Smooth muscle cell (in vitro differentiated cells): ENCODE results near the gene SCAMP2. TPM values are rescaled to one million over a fixed set of nuclear protein-coding genes. Genes with fewer than 3 reads are reported as not detected.
"Not testable (repeated sequence)": the region's sequence is repeated elsewhere in the genome, so short reads cannot be mapped to it uniquely, and the experiment has no call there.

Source experiments
- DNase-seq: peaks from one replicate; lab custom pipeline; 2025; ENCODE audit not compliant: unreplicated experiment; lab: John Stamatoyannopoulos, UW
- H2AFZ ChIP-seq: fragments of 200-600 bp; sonication (generic); 2 replicates; pipeline ENCODE4 v1.6.0; 2016; ENCODE audit warnings: antibody characterized with exemption, low read depth, mild to moderate bottlenecking
- H3F3A ChIP-seq: fragments of 200-600 bp; sonication (generic); 2 replicates; pipeline ENCODE4 v1.6.0; 2017; ENCODE audit warnings: antibody characterized with exemption, low read depth
- H3K27ac ChIP-seq: fragments of 200-600 bp; sonication (generic); 2 replicates; pipeline ENCODE4 v1.5.1; 2016; ENCODE audit warnings: low read depth, mild to moderate bottlenecking
- H3K27me3 ChIP-seq: fragments of 200-600 bp; sonication (generic); 2 replicates; pipeline ENCODE4 v1.6.1; 2016; ENCODE audit warnings: low read depth, mild to moderate bottlenecking
- H3K36me3 ChIP-seq: fragments of 200-600 bp; sonication (generic); 2 replicates; pipeline ENCODE4 v1.5.1; 2016; ENCODE audit warnings: low read depth
- H3K4me1 ChIP-seq: fragments of 200-600 bp; sonication (generic); 2 replicates; pipeline ENCODE4 v1.5.1; 2016; ENCODE audit warnings: low read depth
- H3K4me2 ChIP-seq: fragments of 200-600 bp; sonication (generic); 2 replicates; pipeline ENCODE4 v1.6.0; 2016; ENCODE audit warnings: mild to moderate bottlenecking
- H3K4me3 ChIP-seq: fragments of 200-600 bp; sonication (generic); 2 replicates; pipeline ENCODE4 v1.5.1; 2016; ENCODE audit warnings: mild to moderate bottlenecking
- H3K79me2 ChIP-seq: fragments of 200-600 bp; sonication (generic); 2 replicates; pipeline ENCODE4 v1.6.0; 2016; ENCODE audit warnings: low read depth, mild to moderate bottlenecking
- H3K9ac ChIP-seq: fragments of 200-600 bp; sonication (generic); 2 replicates; pipeline ENCODE4 v1.6.0; 2016; ENCODE audit warnings: low read depth
- H3K9me3 ChIP-seq: fragments of 200-600 bp; sonication (generic); replicated peaks from 2 replicates; pipeline ENCODE4 v1.5.1; 2016; ENCODE audit warnings: low read depth
- H4K20me1 ChIP-seq: fragments of 200-600 bp; sonication (generic); 2 replicates; pipeline ENCODE4 v1.6.0; 2016; ENCODE audit warnings: low read depth
- CTCF ChIP-seq: fragments of 200-600 bp; sonication (generic); IDR thresholded peaks from 2 replicates; pipeline ENCODE4 v1.5.1; 2017; ENCODE audit warnings: borderline replicate concordance, mild to moderate bottlenecking, antibody characterized with exemption; ENCODE audit not compliant: insufficient read depth, poor library complexity, severe bottlenecking
- WGBS: methylation state at CpG from one replicate; pipeline ENCODE4 v1.1.7; 2016; ENCODE audit warnings: low lambda C conversion rate; 5-methylcytosine and 5-hydroxymethylcytosine counted together
- polyA plus RNA-seq: library from polyadenylated mRNA; unstranded; fragments of >200 nt; fragmentation: Nextera tagmentation; extraction: Ambion mirVana; gene quantifications from 2 replicates; pipeline ENCODE4 v1.2.1, GENCODE V29; 2016
- total RNA-seq: library from RNA; depleted of rRNA; stranded (reverse); fragments of >200 nt; gene quantifications from 2 replicates; pipeline ENCODE4 v1.2.3, GENCODE V29; 2014

SCAMP2 gene
- total RNA-seq (47.5 and 55.5 TPM in 2 replicates), polyA plus RNA-seq (80.3 and 87.6 TPM in 2 replicates)

- Histone ChIP-seq H3K4me1 (peaks cover 11% of the 10 kb centered on the region), H2AFZ (peak within 1 kb of the TSS; percentile 96), H3K36me3 (no peaks in the 10 kb centered on the region), H3K9me3 (no peaks in the 10 kb centered on the region), H3K79me2 (peaks cover 45% of the 10 kb centered on the region), H4K20me1 (peaks cover 45% of the 10 kb centered on the region), H3F3A (no peaks in the 10 kb centered on the region), H3K27ac (peak within 1 kb of the TSS; percentile 95), H3K4me3 (peak within 1 kb of the TSS; percentile 97), H3K27me3 (no peaks in the 10 kb centered on the region), H3K4me2 (peak within 1 kb of the TSS; percentile 100), H3K9ac (peak within 1 kb of the TSS; percentile 98)
- peak; percentile 95 for DNase-seq
- WGBS, result under 1% methylated on average over 37 of the region's 52 CpGs
- no peak for TF ChIP-seq CTCF
Observed at GRCh38 chr15:74873036-74873755, at the start of gene SCAMP2. TSS of gene SCAMP2 (minus strand) at chr15:74873365. CDS start at chr15:74873255, 110 bp downstream.

- Histone ChIP-seq H3K79me2 (no peaks in the 10 kb centered on the region), H3K4me1 (no peaks in the 10 kb centered on the region), H3K27ac (no peak overlapping the region), H3K36me3 (peaks cover 24% of the 10 kb centered on the region), H3F3A (no peaks in the 10 kb centered on the region), H3K4me3 (no peak overlapping the region), H2AFZ (no peak overlapping the region), H3K4me2 (no peak overlapping the region), H3K9me3 (no peaks in the 10 kb centered on the region), H3K9ac (no peak overlapping the region), H3K27me3 (no peaks in the 10 kb centered on the region), H4K20me1 (no peaks in the 10 kb centered on the region)
- 88% methylated on average over 8 of the region's 8 CpGs for WGBS
- no peak for TF ChIP-seq CTCF
- no peak for DNase-seq
Observed at GRCh38 chr15:74920456-74920855, 47.3 kb upstream of the SCAMP2 start.

GRCh38 chr15:74917676-74918075 lies 44.5 kb upstream of the SCAMP2 start:
- Histone ChIP-seq H3K4me2 (no peak overlapping the region), H3F3A (no peaks in the 10 kb centered on the region), H3K27ac (no peak overlapping the region), H3K4me1 (no peaks in the 10 kb centered on the region), H3K27me3 (no peaks in the 10 kb centered on the region), H4K20me1 (no peaks in the 10 kb centered on the region), H3K79me2 (no peaks in the 10 kb centered on the region), H3K9me3 (no peaks in the 10 kb centered on the region), H3K36me3 (peaks cover 17% of the 10 kb centered on the region), H3K4me3 (no peak overlapping the region), H2AFZ (no peak overlapping the region), H3K9ac (no peak overlapping the region)
- 87% methylated on average over 6 of the region's 6 CpGs for WGBS
- DNase-seq, result no peak
- TF ChIP-seq CTCF, result no peak

GRCh38 chr15:74913799-74914198 lies 40.6 kb upstream of the SCAMP2 start:
- H3K4me1 ChIP-seq, H3K9me3 ChIP-seq, H3F3A ChIP-seq, DNase-seq, H3K27ac ChIP-seq, H4K20me1 ChIP-seq, H2AFZ ChIP-seq, H3K9ac ChIP-seq, H3K36me3 ChIP-seq, H3K4me3 ChIP-seq, H3K79me2 ChIP-seq, H3K27me3 ChIP-seq, H3K4me2 ChIP-seq: not testable (repeated sequence)
- WGBS, result 99% methylated on average over 8 of the region's 8 CpGs
